ENCODE results near the gene RNF220. TPM values are rescaled to one million over a fixed set of nuclear protein-coding genes. Genes with fewer than 3 reads are reported as not detected.

Gene RNF220
- total and polyA plus RNA-seq, 9 of the 15 experiments (the other 6 are each of a cell fraction or from before 2014, with no cell fraction given) = 5.1 to 117 (median 66.9) TPM

GRCh38 chr1:44537538-44537937 lies 132.5 kb downstream of the RNF220 start:
- CTCF ChIA-PET (ENCODE audit: low intra/inter-chr PET ratio) = no interaction called here
- Histone ChIP-seq H3K9ac (ENCODE audit: insufficient read depth in 1 of 2, low read depth in 2 of 2, low read length in 2 of 2) (no peak overlapping the region), H3K4me2 (ENCODE audit: insufficient read depth, low read length) (no peak overlapping the region), H3K27ac (ENCODE audit: extremely low read depth, low read depth, low read length) (no peak overlapping the region), H3K27me3 (ENCODE audit: control insufficient read depth in 2 of 2, insufficient read depth in 2 of 2, low read length in 2 of 2) (peaks cover 18 to 19% of the 10 kb centered on the region in 2 experiments), H3K36me3 (ENCODE audit: control insufficient read depth, insufficient read depth, low read length) (no peaks in the 10 kb centered on the region), H3K79me2 (ENCODE audit: control insufficient read depth, insufficient read depth, low read length) (no peaks in the 10 kb centered on the region), H3K4me3 (no peak overlapping the region), H2AFZ (ENCODE audit: low read depth, low read length) (no peak overlapping the region), H3K4me1 (replicated peaks in 1 of 2; ENCODE audit: control insufficient read depth in 2 of 2, insufficient read depth in 2 of 2, low read length in 2 of 2) (peaks cover 5 to 11% of the 10 kb centered on the region in 2 experiments; a peak in 4 of 5 replicates), H3K9me3 (replicated peaks; ENCODE audit: control insufficient read depth, insufficient read depth, low read depth, low read length) (no peaks in the 10 kb centered on the region), H4K20me1 (replicated peaks; ENCODE audit: control insufficient read depth, insufficient read depth, low read length) (no peaks in the 10 kb centered on the region), H3K9me1 (ENCODE audit: control insufficient read depth, insufficient read depth, low read length) (no peaks in the 10 kb centered on the region)
- no peak for DNase-seq (ENCODE audit: extremely low read depth in 1 of 4, low spot score in 3 of 4)
- intact Hi-C loops (cut with micrococcal nuclease) = no loop called here
- ATAC-seq = no peak
- 46% methylated on average over 6 of the region's 6 CpGs for WGBS (ENCODE audit: insufficient coverage, low coverage, missing lambda C conversion rate)
- in situ Hi-C loops (cut with MboI) = no loop called here
- no TSS peak for BruUV-seq (replicated peaks)
- TF ChIP-seq ZNF124 (CRISPR knock-in tag; IDR thresholded peaks at IDR 0.05) = no peak
- TF ChIP-seq ZNF217 (CRISPR knock-in tag; IDR thresholded peaks at IDR 0.05) = no peak
- no peak for TF ChIP-seq ZKSCAN3 (CRISPR knock-in tag; IDR thresholded peaks at IDR 0.05)
- TF ChIP-seq ELF2 (CRISPR knock-in tag; IDR thresholded peaks at IDR 0.05) = no peak
- no peak for TF ChIP-seq RNF2 (IDR thresholded peaks at IDR 0.05)
- no peak for TF ChIP-seq TRIM28 (IDR thresholded peaks at IDR 0.05)
- no peak for TF ChIP-seq RFX7 (CRISPR knock-in tag; IDR thresholded peaks at IDR 0.05)
- no peak for TF ChIP-seq ZKSCAN1 (IDR thresholded peaks at IDR 0.05; ENCODE audit: low read depth, low read length)
- TF ChIP-seq ZNF583 (CRISPR knock-in tag; IDR thresholded peaks at IDR 0.05) = no peak
- no peak for TF ChIP-seq FOXK2 (conservative IDR thresholded peaks at IDR 0.05 in 1 of 2, IDR thresholded peaks at IDR 0.05 in 1 of 2; ENCODE audit: low read depth in 2 of 2)
- TF ChIP-seq ZNF699 (CRISPR knock-in tag; IDR thresholded peaks at IDR 0.05; ENCODE audit: insufficient replicate concordance) = no peak
- no peak for TF ChIP-seq ZNF197 (CRISPR knock-in tag; IDR thresholded peaks at IDR 0.05; ENCODE audit: low read depth)
- no peak for TF ChIP-seq AFF1 (IDR thresholded peaks at IDR 0.05; ENCODE audit: low read depth in 1 of 2, partially characterized antibody in 2 of 2)
- TF ChIP-seq, protein P1, sequence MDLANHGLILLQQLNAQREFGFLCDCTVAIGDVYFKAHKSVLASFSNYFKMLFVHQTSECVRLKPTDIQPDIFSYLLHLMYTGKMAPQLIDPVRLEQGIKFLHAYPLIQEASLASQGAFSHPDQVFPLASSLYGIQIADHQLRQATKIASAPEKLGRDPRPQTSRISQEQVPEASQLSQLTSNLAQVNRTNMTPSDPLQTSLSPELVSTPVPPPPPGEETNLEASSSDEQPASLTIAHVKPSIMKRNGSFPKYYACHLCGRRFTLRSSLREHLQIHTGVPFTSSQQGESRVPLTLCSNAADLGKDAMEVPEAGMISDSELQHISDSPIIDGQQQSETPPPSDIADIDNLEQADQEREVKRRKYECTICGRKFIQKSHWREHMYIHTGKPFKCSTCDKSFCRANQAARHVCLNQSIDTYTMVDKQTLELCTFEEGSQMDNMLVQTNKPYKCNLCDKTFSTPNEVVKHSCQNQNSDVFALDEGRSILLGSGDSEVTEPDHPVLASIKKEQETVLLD (IDR thresholded peaks at IDR 0.05) = no peak
- no peak for TF ChIP-seq SLC30A9 (CRISPR knock-in tag; IDR thresholded peaks at IDR 0.05)
- POLR2A ChIA-PET = interaction anchor here (1.9 kb wide), 1 partner anchor 10 kb away, joined by 6 read pairs; no protein-coding TSS in a partner anchor
- FAIRE-seq = no peak

All from K562 (cell line).